Ishikawa (cell line): ENCODE measurements around the gene F10.

Source experiments
- CEBPB ChIP-seq: IDR thresholded peaks from 2 replicates; pipeline ENCODE4 v1.6.1; 2012
- CREB1 ChIP-seq: IDR thresholded peaks from 2 replicates; pipeline ENCODE4 v1.6.1; 2012; ENCODE audit warnings: low read depth
- EGR1 ChIP-seq: IDR thresholded peaks from 2 replicates; pipeline ENCODE4 v1.6.1; 2012
- EP300 ChIP-seq: IDR thresholded peaks from 2 replicates; pipeline ENCODE4 v1.6.1; 2012; ENCODE audit warnings: borderline replicate concordance
- FOXM1 ChIP-seq: IDR thresholded peaks from 2 replicates; pipeline ENCODE4 v1.6.1; 2012; ENCODE audit warnings: low read depth, borderline replicate concordance
- NFIC ChIP-seq: IDR thresholded peaks from 2 replicates; pipeline ENCODE4 v1.6.1; 2012
- RAD21 ChIP-seq: IDR thresholded peaks from 2 replicates; pipeline ENCODE4 v1.6.1; 2012; ENCODE audit warnings: low read depth
- TAF1 ChIP-seq: IDR thresholded peaks from 2 replicates; pipeline ENCODE4 v1.6.1; 2012; ENCODE audit warnings: low read depth, mild to moderate bottlenecking
- TCF12 ChIP-seq: IDR thresholded peaks from 2 replicates; pipeline ENCODE4 v1.6.1; 2012; ENCODE audit warnings: low read depth
- TEAD4 ChIP-seq: IDR thresholded peaks from 2 replicates; pipeline ENCODE4 v1.6.1; 2012
- YY1 ChIP-seq: IDR thresholded peaks from 2 replicates; pipeline ENCODE4 v1.6.1; 2012; ENCODE audit warnings: low read depth
- ZBTB7A ChIP-seq: IDR thresholded peaks from 2 replicates; pipeline ENCODE4 v1.6.1; 2012; ENCODE audit warnings: low read depth
- TF ChIP-seq, protein P1 (sequence below): IDR thresholded peaks from 2 replicates; pipeline ENCODE4 v1.6.1; 2012; ENCODE audit warnings: low read depth, mild to moderate bottlenecking
- TF ChIP-seq, protein P2 (sequence below): IDR thresholded peaks from 2 replicates; pipeline ENCODE4 v1.6.1; 2012
- TF ChIP-seq, protein P3 (sequence below): IDR thresholded peaks from 2 replicates; pipeline ENCODE4 v1.6.1; 2012

The F10 gene

DNA sequence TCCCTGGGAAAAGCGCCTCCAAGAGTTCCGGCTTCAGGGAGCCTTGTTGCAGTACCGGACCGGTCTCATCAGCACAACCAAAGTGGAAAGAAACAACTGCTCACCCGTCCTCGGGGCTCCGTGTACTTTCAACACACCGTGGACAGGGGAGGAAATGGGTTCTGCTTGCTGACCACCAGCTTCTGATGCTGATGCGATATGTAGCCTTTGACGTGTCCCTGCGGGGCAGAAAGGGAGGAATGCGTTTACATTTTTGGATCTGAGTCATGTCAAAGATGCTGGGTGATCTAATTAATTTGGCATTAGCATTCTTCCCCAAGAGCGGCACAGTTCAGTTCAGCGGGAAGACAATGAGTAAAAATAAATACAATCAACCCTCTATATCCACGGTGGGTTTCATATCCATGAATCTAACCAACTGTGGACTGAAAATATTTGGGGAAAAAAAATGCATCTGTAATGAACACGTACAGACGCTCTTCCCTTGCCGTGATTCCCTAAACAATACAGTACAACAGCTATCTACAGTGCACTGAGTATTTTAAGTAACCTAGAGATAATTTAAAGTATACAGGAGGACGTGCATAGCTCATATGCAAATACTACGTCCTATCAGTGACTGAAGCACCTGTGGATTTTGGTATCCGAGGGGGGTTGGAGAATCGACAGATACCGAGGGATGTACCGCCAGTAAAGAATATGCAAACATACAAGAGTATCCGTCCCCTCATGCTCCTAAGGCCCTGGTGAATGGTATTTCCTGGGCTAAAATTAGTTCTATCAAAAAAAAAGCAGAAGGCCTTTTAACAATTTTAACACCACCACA, 55.7 kb downstream of the F10 start:
- no peak for TF ChIP-seq FOXM1
- no peak for TF ChIP-seq CREB1
- TF ChIP-seq TAF1 = no peak

DNA sequence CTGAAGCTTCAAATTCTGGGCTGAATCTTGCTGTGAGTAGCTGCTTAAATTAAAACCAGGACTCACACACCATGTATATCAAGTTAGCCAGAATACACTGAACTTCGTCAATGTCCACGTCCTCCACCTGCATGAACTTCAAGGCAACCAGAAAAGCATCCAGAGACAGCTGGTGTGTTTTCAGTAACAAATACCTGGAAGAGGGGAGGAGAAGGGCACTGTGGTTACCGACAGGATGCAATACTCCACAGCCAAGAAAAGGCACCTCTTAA, 56.2 kb downstream of the F10 start:
- TF ChIP-seq YY1 = no peak
- TF ChIP-seq CEBPB = no peak
- no peak for TF ChIP-seq FOXM1
- no peak for TF ChIP-seq EP300
- TF ChIP-seq RAD21 = no peak
- TF ChIP-seq, protein P1, sequence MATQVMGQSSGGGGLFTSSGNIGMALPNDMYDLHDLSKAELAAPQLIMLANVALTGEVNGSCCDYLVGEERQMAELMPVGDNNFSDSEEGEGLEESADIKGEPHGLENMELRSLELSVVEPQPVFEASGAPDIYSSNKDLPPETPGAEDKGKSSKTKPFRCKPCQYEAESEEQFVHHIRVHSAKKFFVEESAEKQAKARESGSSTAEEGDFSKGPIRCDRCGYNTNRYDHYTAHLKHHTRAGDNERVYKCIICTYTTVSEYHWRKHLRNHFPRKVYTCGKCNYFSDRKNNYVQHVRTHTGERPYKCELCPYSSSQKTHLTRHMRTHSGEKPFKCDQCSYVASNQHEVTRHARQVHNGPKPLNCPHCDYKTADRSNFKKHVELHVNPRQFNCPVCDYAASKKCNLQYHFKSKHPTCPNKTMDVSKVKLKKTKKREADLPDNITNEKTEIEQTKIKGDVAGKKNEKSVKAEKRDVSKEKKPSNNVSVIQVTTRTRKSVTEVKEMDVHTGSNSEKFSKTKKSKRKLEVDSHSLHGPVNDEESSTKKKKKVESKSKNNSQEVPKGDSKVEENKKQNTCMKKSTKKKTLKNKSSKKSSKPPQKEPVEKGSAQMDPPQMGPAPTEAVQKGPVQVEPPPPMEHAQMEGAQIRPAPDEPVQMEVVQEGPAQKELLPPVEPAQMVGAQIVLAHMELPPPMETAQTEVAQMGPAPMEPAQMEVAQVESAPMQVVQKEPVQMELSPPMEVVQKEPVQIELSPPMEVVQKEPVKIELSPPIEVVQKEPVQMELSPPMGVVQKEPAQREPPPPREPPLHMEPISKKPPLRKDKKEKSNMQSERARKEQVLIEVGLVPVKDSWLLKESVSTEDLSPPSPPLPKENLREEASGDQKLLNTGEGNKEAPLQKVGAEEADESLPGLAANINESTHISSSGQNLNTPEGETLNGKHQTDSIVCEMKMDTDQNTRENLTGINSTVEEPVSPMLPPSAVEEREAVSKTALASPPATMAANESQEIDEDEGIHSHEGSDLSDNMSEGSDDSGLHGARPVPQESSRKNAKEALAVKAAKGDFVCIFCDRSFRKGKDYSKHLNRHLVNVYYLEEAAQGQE = no peak
- no peak for TF ChIP-seq TCF12
- no peak for TF ChIP-seq NFIC
- no peak for TF ChIP-seq EGR1
- TF ChIP-seq CREB1 = no peak
- no peak for TF ChIP-seq TEAD4

DNA sequence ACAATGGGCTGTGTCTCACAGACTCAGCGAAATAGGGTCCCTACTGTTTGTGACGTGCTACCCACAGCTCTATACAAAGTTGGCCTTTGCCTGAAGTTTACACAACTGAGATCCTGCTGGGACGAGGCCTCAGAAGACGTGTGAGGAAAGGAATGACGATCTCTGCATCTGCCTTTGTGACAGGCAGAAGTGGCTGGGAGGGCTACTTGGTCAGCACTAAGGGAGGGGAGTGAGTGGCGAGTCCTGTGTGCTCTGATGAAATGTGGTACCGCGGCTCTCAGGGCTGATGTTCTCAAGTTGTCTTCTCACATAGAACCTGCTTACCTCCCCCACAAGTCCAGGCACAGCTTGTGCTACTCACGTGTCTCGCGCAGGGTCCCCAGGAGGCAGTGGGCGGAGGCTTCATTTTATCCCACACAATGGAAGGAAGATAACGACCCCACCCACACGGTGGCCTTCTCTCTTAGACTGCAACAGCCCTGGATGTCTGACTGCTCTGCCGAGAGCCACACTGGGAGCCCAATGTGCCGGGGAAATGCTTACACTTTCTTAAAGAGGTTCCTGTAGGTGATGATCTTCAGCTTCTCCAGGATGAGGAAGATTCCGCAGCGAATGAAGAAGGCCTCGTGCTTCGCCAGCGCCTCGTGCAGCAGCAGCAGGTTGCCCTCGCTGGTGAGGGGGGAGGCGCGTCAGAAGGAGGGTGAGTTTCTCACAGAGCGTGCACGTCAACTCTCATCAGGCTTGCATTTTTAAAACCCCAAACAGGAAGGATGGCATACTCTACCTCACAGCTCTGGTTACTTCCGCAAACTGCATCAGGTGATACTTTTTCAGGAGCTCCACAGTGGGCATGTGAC, 57.0 kb downstream of the F10 start:
- no peak for TF ChIP-seq TCF12
- TF ChIP-seq, protein P2, sequence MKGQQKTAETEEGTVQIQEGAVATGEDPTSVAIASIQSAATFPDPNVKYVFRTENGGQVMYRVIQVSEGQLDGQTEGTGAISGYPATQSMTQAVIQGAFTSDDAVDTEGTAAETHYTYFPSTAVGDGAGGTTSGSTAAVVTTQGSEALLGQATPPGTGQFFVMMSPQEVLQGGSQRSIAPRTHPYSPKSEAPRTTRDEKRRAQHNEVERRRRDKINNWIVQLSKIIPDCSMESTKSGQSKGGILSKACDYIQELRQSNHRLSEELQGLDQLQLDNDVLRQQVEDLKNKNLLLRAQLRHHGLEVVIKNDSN = no peak
- no peak for TF ChIP-seq YY1
- no peak for TF ChIP-seq CEBPB
- no peak for TF ChIP-seq RAD21
- TF ChIP-seq, protein P3, sequence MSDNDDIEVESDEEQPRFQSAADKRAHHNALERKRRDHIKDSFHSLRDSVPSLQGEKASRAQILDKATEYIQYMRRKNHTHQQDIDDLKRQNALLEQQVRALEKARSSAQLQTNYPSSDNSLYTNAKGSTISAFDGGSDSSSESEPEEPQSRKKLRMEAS = no peak
- TF ChIP-seq NFIC = no peak
- no peak for TF ChIP-seq FOXM1
- TF ChIP-seq TAF1 = no peak
- no peak for TF ChIP-seq EGR1
- TF ChIP-seq, protein P1 = no peak
- no peak for TF ChIP-seq EP300
- TF ChIP-seq CREB1 = no peak
- no peak for TF ChIP-seq TEAD4
- no peak for TF ChIP-seq ZBTB7A

DNA sequence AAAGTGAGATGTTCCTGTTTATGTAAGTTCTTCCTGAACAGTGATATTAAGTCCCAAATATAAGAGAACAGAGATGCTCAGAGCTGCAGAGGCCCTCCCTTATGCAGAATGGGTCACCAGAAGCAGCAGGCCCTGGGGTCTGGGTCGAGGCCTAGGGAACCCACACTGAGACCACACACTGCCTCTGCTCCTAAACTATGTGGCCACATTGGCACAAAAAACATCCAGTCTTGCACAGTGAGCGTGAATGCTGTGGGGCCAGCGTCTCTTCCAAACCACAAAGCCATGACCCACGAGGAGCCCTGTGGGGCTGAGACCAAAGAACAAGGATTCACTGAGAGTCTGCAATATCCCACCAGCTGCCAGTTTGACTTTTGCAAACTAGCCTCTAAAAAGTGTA, 59.4 kb downstream of the F10 start:
- no peak for TF ChIP-seq TCF12
- TF ChIP-seq, protein P1 = no peak
- no peak for TF ChIP-seq EGR1
- no peak for TF ChIP-seq EP300
- TF ChIP-seq TEAD4 = no peak
- no peak for TF ChIP-seq ZBTB7A
- TF ChIP-seq YY1 = no peak
- no peak for TF ChIP-seq TAF1
- TF ChIP-seq, protein P3 = no peak
- TF ChIP-seq, protein P2 = no peak
- TF ChIP-seq NFIC = no peak
- no peak for TF ChIP-seq CREB1
- no peak for TF ChIP-seq RAD21
- no peak for TF ChIP-seq CEBPB
- TF ChIP-seq FOXM1 = no peak
